Kidney epithelial cell (primary cell): ENCODE results near the gene C8B. TPM values are rescaled to one million over a fixed set of nuclear protein-coding genes. Genes with fewer than 3 reads are reported as not detected.

Experiments used
- DNase-seq: peaks from one replicate; pipeline ENCODE4 v3.0.0-alpha.2; 2010; ENCODE audit warnings: low read depth
- H3K27me3 ChIP-seq: 2 replicates; pipeline ENCODE4 v1.6.0; 2011; ENCODE audit warnings: low read length; ENCODE audit not compliant: control insufficient read depth, insufficient read depth
- H3K36me3 ChIP-seq: 2 replicates; pipeline ENCODE4 v1.5.1; 2011; ENCODE audit warnings: low read length; ENCODE audit not compliant: control insufficient read depth, insufficient read depth
- H3K4me3 ChIP-seq: 2 replicates; pipeline ENCODE4 v1.5.1; 2011; ENCODE audit warnings: low read depth, mild to moderate bottlenecking, control low read depth, low read length
- CTCF ChIP-seq: IDR thresholded peaks from 2 replicates; pipeline ENCODE4 v1.5.1; 2011; ENCODE audit warnings: mild to moderate bottlenecking, moderate library complexity, low read length, control low read depth, inconsistent platforms; ENCODE audit not compliant: insufficient read depth, poor library complexity, severe bottlenecking
- total RNA-seq: library from RNA; depleted of rRNA; stranded (reverse); fragments of >200 nt; gene quantifications from 2 replicates; pipeline ENCODE4 v1.2.3, GENCODE V29; 2015

Gene C8B
- total RNA-seq, 1 donor from 2014 or later = not detected

- DNase-seq = no peak
- no peaks in the 10 kb centered on the region for H3K36me3 ChIP-seq
- no peaks in the 10 kb centered on the region for H3K27me3 ChIP-seq
- no peak for TF ChIP-seq CTCF
- no peak overlapping the region for H3K4me3 ChIP-seq
Observed at GRCh38 chr1:57007472-57007871, 41.7 kb upstream of the C8B start.

GRCh38 chr1:57003398-57004139 is 37.8 kb upstream of the C8B start:
- no peaks in the 10 kb centered on the region for H3K36me3 ChIP-seq
- DNase-seq = no peak
- H3K27me3 ChIP-seq = no peaks in the 10 kb centered on the region
- TF ChIP-seq CTCF = no peak
- H3K4me3 ChIP-seq = no peak overlapping the region

- Histone ChIP-seq H3K36me3 (no peaks in the 10 kb centered on the region), H3K27me3 (no peaks in the 10 kb centered on the region), H3K4me3 (no peak overlapping the region)
- no peak for TF ChIP-seq CTCF
- DNase-seq = no peak
Observed at GRCh38 chr1:56995414-56996100, 29.7 kb upstream of the C8B start.

- no peak for DNase-seq
- H3K27me3 ChIP-seq = no peaks in the 10 kb centered on the region
- no peak for TF ChIP-seq CTCF
- no peaks in the 10 kb centered on the region for H3K36me3 ChIP-seq
- H3K4me3 ChIP-seq = no peak overlapping the region
Observed at GRCh38 chr1:56993475-56993874, 27.7 kb upstream of the C8B start.

GRCh38 chr1:56992318-56993125 is 26.7 kb upstream of the C8B start:
- no peak for DNase-seq
- Histone ChIP-seq H3K36me3 (no peaks in the 10 kb centered on the region), H3K27me3 (no peaks in the 10 kb centered on the region), H3K4me3 (no peak overlapping the region)
- TF ChIP-seq CTCF = no peak
